NCI-H460 (cell line): ENCODE results near the gene WWOX. TPM values are rescaled to one million over a fixed set of nuclear protein-coding genes. Genes with fewer than 3 reads are reported as not detected.

Experiments used
- DNase-seq: peaks from one replicate; pipeline ENCODE4 v3.0.0-alpha.2; 2016; ENCODE audit warnings: low read depth; ENCODE audit errors: extremely low read depth
- total RNA-seq: library from RNA; depleted of rRNA; stranded (reverse); fragments of >200 nt; shearing (Covaris generic); gene quantifications from 2 replicates; pipeline ENCODE4 v1.2.3, GENCODE V29; 2014

The WWOX gene
- total RNA-seq, 1 experiment from 2014 or later, result 11.1 TPM

DNA sequence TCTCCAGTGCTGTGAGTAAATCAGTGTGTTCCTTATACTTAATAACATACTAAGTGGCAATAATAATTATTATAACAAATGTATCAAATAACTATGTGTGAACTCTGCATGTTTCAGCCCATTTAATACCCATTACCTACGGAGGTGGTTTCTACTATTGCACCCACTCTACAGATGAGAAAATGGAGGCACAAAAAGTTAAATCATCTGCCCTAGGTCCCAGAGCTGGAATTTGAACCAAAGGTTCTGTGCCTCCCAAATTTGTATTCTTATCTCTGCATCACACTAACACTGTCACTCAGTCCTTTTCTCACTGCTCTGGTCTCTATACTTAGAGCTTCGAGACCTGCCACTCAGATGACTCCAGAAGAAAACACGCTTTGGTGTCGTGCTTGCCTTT lies 1084.1 kb downstream of the WWOX start:
- no peak for DNase-seq

DNA sequence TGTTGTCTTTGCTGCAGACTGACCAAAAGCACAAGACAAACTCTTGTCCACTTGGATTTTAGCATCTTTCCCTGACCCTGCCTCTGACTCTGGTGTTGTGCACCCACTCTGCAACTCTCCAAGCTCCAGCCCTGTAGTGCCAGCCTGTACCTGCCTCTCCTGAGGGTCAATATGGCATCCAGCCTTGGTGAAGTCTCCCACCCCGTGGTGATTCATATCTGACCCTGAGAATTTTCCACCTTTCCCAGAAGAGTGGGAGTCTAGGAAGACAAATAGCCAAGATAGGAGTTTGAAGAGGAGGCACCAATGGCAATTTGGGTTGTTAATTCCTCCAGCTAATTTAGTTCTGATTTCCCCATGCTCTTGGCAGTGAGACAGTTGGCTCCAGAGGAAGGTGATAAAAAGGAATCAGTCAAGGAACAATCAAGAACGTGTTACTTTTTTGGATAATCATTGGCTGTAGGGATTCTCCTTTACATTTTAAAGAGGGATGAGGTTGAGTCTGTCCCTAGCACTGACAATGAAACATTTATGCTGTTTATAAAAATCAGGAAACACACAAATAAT lies 1085.1 kb downstream of the WWOX start:
- DNase-seq, result no peak

DNA sequence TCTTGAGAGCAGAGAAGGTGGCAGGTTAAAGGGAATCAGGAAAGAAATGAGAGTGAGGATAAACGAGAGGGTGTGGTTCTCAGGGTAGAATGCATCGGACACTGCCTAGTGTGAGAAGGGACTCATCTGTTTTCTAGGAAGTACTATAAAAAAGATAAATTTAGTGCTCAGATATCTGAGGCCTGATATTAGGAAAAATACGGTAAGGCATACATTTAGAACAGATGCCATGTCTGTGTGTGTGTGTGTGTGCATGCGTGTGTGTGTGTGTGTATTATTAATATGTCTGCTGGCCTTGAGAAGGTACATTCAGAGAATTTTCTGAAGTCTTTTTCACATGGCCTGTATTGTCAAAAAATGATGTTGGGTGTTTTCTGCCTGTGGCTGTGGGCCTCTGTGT lies 1086.3 kb downstream of the WWOX start:
- no peak for DNase-seq

DNA sequence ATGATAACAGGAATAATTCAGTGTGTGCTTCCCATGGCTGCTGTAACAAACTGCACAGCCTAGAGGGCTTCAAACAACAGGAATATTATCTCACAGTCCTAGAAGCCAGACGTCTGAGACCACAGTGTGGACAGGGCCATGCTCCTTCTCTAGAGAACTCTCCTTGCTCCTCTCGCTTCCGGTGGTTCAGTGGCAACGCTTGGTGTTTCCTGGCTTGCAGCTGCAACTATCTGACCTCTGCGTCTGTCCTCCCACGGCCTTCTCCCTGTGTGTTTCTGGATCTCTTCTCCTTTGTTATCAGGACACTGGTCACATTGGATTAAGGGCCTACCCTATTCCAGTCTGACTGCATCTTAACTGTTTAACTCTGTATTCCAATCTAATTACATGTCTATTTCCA lies 1086.7 kb downstream of the WWOX start:
- DNase-seq, result no peak

GRCh38 chr16:79188115-79188738 lies 1088.8 kb downstream of the WWOX start:
- DNase-seq, result no peak

DNA sequence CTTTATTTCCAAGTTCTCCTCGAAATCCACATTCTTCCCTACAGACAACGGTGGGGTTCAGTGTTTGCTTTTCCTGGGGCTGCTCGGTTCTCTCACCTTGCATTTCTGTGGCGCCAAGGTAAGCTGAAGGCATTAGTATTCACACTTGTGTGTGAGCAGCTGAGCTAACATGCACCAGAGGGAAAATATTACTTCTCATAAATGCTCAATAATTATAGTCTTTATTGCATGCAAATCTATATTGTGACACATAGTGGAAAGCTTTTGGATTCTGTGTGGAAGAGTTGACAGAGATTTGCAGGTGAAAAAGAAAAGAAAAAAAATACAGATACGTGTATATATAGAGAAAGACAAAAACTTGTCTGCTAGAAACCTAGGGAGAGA lies 1089.3 kb downstream of the WWOX start:
- no peak for DNase-seq

DNA sequence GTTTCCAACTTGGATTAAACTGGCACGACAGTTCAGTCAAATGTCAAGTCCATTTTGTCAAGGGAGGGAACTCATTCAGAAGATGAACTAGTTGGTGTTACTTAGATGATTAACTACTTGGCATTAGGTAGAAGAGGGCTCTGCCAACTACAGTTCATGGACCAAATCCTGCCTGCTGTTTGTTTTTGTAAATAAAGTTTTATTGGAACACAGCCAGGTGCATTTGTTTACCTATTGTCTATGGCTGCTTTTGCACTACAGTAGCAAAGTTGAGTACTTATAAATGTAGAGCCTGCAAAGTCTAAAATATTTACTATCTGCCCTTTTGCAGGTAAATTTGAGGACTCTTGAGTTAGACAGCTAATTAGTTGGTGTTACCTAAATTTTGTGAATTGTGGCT lies 1091.1 kb downstream of the WWOX start:
- no peak for DNase-seq

- DNase-seq, result no peak
Observed at GRCh38 chr16:79191933-79192332, 1092.5 kb downstream of the WWOX start.

DNA sequence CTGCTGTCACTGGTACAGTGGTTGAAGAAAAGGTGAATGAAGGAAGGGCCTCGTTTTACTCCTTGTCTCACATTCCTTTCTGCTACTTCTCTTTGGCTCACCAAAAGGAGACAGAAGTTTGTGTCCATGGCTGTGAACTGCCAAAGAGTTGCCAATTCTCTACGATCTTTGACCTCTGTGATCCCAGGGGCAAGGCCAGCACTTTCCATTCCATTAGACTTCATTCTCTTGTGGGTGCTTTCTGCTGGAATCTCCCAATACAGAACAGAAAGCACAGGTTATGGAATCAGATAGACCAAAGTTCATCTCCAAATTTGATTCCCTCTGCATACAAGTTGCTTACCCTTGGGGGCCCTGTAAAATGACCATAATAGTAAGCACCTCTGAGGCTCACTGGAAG lies 1093.5 kb downstream of the WWOX start:
- DNase-seq, result no peak

DNA sequence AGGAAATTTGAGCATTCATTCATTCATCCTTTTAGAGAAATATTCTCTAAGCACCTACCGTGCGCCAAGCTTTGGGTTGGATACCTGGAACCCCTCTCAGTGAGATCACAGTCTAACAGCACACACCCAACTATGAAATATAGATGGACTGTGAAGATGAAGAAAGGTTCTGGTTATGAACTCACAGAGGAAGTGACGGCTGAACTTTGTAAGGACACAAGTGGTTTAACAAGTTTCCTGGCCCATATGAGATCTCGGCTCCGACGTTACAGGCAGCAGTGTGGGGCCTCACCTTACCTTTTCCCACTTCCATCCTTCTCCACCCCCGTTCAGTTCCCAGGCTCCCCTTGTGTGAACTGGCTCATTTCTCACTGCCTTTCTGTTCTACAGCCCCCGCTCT lies 1094.8 kb downstream of the WWOX start:
- DNase-seq, result no peak

DNA sequence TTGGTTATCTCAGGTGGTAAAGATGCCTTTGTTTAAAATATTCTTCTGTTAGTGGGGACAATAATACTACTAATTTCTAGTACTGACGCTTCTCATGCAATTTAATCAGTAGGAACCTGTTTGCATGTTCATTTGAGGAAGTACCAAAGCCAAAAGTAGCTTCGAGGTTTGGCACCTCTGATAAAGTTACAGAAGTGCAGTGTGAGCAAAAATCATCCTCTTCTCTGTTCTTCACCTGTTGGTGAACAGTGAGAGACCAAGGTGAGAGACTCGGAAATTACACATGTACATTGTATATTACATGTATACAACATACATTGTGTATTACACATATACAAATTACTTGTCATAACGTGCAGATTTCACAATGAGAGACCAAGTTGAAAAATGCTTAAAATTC lies 1096.5 kb downstream of the WWOX start:
- DNase-seq, result no peak

GRCh38 chr16:79201436-79201835 lies 1102.0 kb downstream of the WWOX start:
- no peak for DNase-seq

GRCh38 chr16:79202977-79203376 lies 1103.5 kb downstream of the WWOX start:
- DNase-seq, result no peak

DNA sequence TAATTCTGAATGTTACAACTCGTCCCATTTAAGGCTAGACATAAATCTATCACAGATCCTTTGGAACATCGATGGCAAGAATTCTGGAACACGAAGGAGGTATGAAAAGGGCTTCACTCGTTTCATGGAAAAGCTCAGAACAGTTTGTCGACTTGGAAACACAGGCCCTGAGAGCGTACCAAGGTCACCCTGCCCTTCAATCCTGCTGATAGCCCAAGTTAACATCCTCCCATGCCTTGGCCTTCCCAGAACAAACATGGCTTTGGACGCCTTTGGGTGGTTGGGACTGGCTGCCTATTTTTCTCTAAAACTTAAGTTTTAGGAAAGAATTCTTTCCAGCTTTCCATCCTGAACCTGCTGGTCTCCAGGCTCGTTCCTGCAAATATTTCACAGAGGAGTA lies 1105.0 kb downstream of the WWOX start:
- DNase-seq, result no peak

DNA sequence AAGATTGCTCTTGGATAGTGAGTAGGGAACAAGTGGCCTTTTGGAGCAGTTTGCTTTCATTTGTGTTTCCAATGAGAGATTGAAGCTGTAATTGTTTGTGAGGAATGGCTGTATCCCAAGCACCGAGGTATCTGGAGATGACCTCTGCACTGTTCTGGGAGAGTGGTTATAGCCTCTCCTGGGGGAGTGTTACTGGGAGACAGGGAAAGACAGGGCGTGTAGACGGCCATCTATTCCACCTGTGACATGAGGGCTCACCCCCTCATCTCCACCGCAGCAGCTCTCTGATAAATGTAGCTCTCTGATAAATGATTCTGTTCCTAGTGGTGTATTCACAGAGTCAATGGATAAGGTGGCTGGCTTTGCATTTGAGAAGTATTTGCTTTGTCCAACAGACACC lies 1107.4 kb downstream of the WWOX start:
- DNase-seq, result no peak

DNA sequence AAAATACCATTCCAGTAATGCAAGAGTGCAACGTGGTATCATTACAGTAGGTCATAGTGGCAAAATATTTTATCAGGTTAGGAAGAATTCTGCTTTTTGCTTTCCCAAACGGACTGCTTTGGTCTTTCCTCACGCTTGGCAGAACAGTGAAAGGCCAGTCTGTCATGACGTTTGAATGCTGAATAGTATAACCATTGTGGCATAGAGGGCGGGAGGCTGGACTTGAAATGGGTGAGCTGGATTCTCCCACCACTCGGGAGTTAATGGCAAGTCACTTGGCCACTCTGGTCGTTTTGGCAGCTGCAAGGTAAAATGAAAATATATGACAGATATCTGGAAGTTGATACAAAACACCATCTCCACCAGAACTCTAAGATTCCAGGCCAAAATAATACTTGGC lies 1109.9 kb downstream of the WWOX start:
- DNase-seq, result no peak

GRCh38 chr16:79210607-79211006 lies 1111.2 kb downstream of the WWOX start:
- no peak for DNase-seq

- no peak for DNase-seq
Observed at GRCh38 chr16:79211586-79211985, 1112.1 kb downstream of the WWOX start.

DNA sequence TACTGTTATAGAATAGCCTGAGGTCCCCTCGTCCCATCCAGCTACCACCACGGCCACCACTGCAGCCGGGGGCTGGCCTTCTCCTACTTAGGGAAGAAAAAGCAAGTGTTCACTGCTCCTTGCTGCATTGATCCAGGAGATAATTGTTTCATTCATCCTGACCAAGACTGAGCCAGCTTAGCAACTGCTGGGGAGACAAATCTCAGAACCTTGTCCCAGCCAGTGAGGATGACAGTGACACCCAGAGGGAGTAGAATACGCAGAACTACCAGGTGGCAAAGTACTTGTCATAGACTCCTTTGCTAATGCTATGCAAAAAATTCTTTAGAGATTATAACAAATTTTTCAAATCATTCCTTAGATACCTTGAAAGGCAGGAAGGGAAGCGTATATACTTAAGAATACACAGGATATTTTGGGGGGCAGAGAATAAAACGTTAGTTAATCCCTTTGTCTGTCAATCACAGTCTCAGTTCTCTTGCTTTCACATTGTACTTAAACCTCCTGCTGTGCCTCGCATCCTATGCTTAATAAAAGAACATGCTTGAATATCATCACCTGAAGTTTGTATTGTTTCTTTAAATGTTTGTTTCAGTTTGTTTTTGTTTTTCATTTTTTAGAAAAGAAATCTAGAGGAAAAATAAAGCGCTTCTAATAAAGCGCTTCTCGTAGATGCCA lies 1112.8 kb downstream of the WWOX start:
- no peak for DNase-seq

DNA sequence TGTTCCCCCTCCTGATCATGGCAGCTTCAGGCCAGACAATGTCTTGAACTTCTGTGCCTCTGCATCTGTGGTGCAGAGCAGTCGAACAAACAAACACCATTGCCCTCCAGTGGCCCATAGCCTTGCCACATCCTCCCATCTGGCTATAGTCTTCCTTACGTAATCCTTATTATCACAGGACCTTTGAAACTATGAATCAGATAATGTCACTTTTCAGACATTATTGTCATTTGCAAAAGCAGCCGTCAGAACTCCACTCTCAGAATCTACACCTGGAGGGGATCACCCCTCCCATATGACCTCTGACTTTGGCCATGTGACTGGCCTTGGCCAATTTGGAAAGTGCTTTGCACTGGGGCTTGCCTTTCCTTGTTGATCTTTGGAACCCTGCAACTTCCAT lies 1113.8 kb downstream of the WWOX start:
- no peak for DNase-seq

DNA sequence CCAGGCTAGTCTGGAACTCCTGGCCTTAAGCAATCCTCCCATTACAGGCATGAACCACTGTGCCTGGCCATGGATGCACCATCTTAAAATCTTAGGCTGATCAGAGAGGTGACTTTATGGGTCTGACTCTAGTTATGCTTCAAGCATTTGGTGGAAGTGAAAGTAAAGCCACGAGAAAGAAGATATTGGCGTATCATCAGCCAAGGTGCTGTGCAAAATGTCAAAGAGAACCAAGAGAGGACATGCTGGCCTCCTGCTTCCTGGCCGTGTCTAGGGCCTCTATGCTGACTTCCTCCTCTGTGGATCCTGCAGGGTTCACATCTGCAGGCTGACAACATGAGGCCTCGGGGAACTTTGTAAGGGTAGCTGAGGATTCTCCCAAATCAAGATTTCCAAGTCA lies 1115.8 kb downstream of the WWOX start:
- DNase-seq, result no peak

GRCh38 chr16:79217375-79218011 lies 1118.0 kb downstream of the WWOX start:
- no peak for DNase-seq
